ENCODE results near the gene NDUFA8.

The NDUFA8 gene

DNA sequence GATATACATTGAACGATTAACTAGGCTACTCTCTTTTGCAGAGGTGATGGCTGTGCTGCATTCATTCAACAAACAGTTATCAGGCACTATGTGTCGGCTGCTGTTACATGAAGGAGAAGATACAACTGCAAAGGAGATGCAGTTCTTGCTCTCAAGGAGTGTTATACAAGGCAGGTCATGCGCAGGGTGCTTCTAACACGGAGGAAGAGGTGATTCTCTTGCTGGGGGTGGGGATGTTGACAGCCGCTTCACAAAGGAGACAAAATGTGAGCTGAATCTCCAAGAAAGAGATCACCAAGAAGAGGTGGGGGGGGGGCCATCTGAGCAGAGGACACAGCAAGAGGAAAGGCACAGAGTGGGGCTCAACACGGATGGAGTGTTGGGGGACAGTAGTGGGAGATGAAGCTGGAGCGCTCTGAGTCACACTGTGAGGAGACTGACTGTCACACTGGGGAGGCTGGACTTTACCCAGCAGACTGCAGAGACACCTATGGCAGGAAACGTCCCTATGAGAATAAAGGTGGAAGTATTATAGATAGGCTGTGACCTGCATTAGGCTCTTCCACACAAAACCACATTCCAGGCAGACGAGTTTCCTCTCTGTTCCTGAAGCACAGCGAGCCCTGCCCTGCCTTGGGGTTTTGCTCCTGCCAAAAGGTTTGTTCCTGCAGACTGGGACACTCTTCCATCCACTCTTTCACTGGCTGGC, 20.9 kb downstream of the NDUFA8 start:
- H3K36me3 ChIP-seq (ENCODE audit: control insufficient read depth, insufficient read depth, low read length): peaks cover 12% of the 10 kb centered on the region
- peaks cover 14% of the 10 kb centered on the region for H3K4me1 ChIP-seq (ENCODE audit: control insufficient read depth, insufficient read depth, low read length, poor library complexity, severe bottlenecking)
- no peak overlapping the region for H3K4me3 ChIP-seq (ENCODE audit: extremely low read depth, insufficient read depth, low read length, poor library complexity, severe bottlenecking)
- WGBS, 2 experiments (ENCODE audit: insufficient coverage in 2 of 2): 62 to 74% methylated on average over 5 to 7 of the region's 10 CpGs
- H3K9me3 ChIP-seq (ENCODE audit: control insufficient read depth, low read length): no peaks in the 10 kb centered on the region
- H3K27ac ChIP-seq (ENCODE audit: low read depth, low read length, severe bottlenecking): no peak overlapping the region

DNA sequence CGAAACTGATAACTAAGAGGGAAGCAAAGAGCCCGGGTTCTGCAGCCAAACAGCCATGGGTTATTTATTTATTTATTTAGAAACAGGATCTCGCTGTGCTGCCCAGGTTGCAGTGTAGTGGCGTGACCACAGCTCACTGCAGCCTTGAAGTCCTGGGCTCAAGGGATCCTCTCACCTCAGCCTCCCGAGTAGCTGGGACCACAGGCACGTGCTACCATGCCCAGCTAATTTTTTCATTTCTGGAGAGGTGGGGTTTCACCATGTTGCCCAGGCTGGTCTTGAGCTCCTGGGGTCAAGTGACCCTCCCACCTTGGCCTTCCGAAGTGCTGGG, 24.1 kb downstream of the NDUFA8 start:
- H3K4me1 ChIP-seq (ENCODE audit: control insufficient read depth, insufficient read depth, low read length, poor library complexity, severe bottlenecking): peaks cover 32% of the 10 kb centered on the region
- 82 to 93% methylated on average over 4 of the region's 7 CpGs for WGBS, 2 experiments (ENCODE audit: insufficient coverage in 2 of 2)
- no peaks in the 10 kb centered on the region for H3K9me3 ChIP-seq (ENCODE audit: control insufficient read depth, low read length)
- no peak overlapping the region for H3K4me3 ChIP-seq (ENCODE audit: extremely low read depth, insufficient read depth, low read length, poor library complexity, severe bottlenecking)
- H3K36me3 ChIP-seq (ENCODE audit: control insufficient read depth, insufficient read depth, low read length): no peaks in the 10 kb centered on the region
- no peak overlapping the region for H3K27ac ChIP-seq (ENCODE audit: low read depth, low read length, severe bottlenecking)

DNA sequence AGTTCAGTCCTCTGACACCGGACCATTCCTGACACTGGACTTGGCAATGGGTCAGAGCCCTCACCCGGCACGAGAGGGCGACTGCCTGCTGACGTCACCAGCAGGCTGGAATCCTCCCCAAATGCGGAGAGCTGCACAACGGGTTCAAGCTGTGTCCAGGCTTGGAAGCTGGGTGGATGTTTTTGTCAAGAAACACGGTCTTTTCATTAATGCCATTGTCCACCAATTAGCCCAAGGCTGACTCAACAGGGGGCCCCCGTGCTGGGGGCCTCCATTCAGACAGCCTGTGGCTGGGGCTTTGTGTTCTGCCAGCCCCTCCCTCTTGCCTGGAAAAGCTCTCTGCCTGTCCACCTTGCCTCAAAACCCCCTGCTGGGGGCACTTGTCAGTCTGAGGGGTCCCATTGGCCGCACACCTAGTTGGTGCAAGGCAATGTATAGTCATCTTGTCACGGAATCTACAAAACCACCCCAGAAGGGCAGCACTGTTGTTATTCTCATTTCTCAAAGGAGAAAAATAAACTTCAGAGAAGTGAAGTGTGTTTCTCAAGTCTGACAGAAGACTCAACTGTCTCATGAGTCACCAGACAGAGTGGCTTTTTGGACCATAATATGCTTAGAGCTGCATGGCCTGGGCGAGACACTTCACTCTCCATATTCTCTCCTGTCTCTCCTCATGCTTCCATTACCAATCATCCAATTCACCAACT, 24.6 kb downstream of the NDUFA8 start:
- no peaks in the 10 kb centered on the region for H3K36me3 ChIP-seq (ENCODE audit: control insufficient read depth, insufficient read depth, low read length)
- WGBS, 2 experiments (ENCODE audit: insufficient coverage in 2 of 2): 7 to 27% methylated on average over 7 to 9 of the region's 12 CpGs

DNA sequence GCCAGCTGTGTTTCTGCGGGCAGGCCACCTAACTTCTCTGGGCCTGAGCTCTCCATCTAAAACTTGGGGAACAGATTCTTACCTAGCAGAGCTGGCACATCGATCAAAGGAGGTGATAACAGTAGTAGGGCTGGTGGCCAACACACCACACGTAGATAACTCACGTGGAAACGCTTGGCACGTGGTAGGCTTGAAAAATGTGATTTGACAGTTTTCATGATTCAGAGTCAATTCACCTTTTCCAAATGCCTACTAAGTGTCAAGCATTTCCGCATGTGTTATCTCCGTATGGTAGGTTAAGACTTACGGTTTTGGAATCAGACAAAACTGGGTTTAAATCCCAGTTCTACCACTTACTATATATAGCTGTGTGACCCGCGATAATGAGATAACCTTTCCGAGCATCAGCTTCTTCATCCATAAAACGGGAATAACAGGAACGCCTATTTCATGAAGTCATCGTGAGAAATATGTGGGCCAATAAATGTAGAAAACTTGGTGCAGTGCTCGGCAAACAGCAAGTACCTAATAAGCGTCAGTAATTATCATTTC, 25.5 kb downstream of the NDUFA8 start:
- H3K27ac ChIP-seq (ENCODE audit: low read depth, low read length, severe bottlenecking): no peak overlapping the region
- H3K4me1 ChIP-seq (ENCODE audit: control insufficient read depth, insufficient read depth, low read length, poor library complexity, severe bottlenecking): peaks cover 32% of the 10 kb centered on the region
- no peak overlapping the region for H3K4me3 ChIP-seq (ENCODE audit: extremely low read depth, insufficient read depth, low read length, poor library complexity, severe bottlenecking)
- no peaks in the 10 kb centered on the region for H3K36me3 ChIP-seq (ENCODE audit: control insufficient read depth, insufficient read depth, low read length)
- no peaks in the 10 kb centered on the region for H3K9me3 ChIP-seq (ENCODE audit: control insufficient read depth, low read length)
- 83 to 89% methylated on average over 16 of the region's 17 CpGs for WGBS, 2 experiments (ENCODE audit: insufficient coverage in 2 of 2)

More for the DNA sequence above, 24.6 kb downstream of the NDUFA8 start:
- Histone ChIP-seq H3K4me3 (ENCODE audit: extremely low read depth, insufficient read depth, low read length, poor library complexity, severe bottlenecking) (no peak overlapping the region), H3K27ac (ENCODE audit: low read depth, low read length, severe bottlenecking) (no peak overlapping the region), H3K9me3 (ENCODE audit: control insufficient read depth, low read length) (no peaks in the 10 kb centered on the region), H3K4me1 (ENCODE audit: control insufficient read depth, insufficient read depth, low read length, poor library complexity, severe bottlenecking) (peaks cover 32% of the 10 kb centered on the region)

DNA sequence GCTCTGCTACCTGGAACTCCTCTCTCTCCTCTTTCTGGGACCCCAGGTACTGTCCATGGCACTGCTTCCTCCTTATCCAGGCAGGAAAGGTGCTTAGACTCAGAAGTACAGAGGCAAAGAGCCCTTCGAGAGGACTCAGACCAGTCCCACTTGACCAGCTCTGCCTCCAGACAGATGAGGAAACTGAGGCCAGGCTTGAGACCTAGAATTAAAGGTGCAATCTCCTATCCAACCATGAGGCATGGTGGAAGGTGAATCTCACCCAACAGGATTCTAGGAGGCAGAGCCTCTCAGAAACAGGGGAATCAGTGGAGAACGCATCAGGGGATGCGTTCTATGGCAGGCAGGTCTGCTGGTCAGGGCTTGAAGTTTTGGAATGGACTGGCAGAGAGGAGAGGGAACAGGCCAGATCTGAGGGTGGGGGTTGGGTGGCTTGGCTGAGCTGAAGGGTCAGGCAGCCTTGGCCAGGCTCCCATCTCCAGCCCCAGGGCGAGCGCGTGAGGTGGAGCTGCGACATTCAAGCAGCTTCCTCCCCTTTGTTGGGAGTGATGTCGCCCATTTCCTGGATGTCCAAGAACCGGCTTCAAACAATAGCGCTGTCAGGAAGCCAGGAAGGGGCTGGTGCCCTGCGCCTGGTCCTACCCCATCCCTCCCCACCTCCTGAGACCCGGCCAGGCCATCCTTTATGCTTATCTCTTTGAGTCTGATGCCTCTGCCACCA, 26.2 kb downstream of the NDUFA8 start:
- no peaks in the 10 kb centered on the region for H3K36me3 ChIP-seq (ENCODE audit: control insufficient read depth, insufficient read depth, low read length)
- peaks cover 32% of the 10 kb centered on the region for H3K4me1 ChIP-seq (ENCODE audit: control insufficient read depth, insufficient read depth, low read length, poor library complexity, severe bottlenecking)
- WGBS, 2 experiments (ENCODE audit: insufficient coverage in 2 of 2): 65 to 72% methylated on average over 12 of the region's 12 CpGs
- no peak overlapping the region for H3K4me3 ChIP-seq (ENCODE audit: extremely low read depth, insufficient read depth, low read length, poor library complexity, severe bottlenecking)
- no peaks in the 10 kb centered on the region for H3K9me3 ChIP-seq (ENCODE audit: control insufficient read depth, low read length)
- H3K27ac ChIP-seq (ENCODE audit: low read depth, low read length, severe bottlenecking): no peak overlapping the region

DNA sequence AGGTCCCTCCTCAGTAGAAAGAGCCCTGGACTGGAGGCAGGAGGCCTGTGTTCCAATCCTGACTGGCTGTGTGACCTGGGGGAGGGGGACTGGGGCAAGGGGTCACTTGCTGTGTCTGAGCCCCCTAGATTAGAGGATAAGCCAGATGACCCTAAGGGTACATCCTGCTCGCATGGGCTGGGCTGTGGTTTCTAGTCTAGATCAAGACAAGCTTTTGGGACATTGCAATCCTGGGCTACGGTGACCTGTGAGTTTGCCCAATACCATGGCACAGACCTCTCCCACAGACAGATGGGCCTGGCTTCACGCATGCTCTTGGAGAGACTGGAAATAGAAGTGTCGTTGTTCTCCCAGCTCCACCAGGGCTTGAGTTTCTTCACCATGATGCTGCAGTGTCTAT, 27.0 kb downstream of the NDUFA8 start:
- Histone ChIP-seq H3K4me1 (ENCODE audit: control insufficient read depth, insufficient read depth, low read length, poor library complexity, severe bottlenecking) (peaks cover 32% of the 10 kb centered on the region), H3K9me3 (ENCODE audit: control insufficient read depth, low read length) (no peaks in the 10 kb centered on the region), H3K36me3 (ENCODE audit: control insufficient read depth, insufficient read depth, low read length) (no peaks in the 10 kb centered on the region), H3K27ac (ENCODE audit: low read depth, low read length, severe bottlenecking) (no peak overlapping the region), H3K4me3 (ENCODE audit: extremely low read depth, insufficient read depth, low read length, poor library complexity, severe bottlenecking) (no peak overlapping the region)
- 86 to 98% methylated on average over 3 to 4 of the region's 4 CpGs for WGBS, 2 experiments (ENCODE audit: insufficient coverage in 2 of 2)

DNA sequence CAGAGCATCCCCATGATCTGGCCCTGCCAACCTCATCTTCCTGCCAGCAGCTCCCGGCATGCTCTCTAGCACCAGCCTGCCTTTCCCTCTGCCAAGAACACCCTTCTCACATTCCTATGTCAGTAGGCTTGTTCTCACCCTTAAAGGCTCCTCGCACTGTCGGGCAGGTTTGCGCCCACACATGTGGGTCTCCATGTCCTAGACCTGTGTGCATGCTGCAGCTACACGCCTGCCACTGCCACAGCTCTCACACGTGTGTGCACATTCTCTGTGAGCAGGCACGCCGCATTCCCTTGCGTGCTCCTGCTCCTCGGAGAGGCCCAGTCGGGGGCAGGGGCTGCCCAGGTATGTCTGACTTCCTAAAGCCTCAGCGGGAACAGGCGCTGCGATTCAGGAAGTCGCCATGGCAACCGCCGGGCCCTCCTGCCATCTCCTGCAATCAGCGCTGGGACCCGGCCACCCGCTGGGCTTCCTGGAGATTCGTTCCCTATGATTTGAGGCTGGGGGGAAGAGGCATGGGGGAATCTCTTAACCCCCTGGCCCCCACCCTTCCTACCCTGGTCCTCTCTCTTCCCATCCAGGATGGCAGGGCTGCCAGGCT, 28.1 kb downstream of the NDUFA8 start:
- Histone ChIP-seq H3K4me1 (ENCODE audit: control insufficient read depth, insufficient read depth, low read length, poor library complexity, severe bottlenecking) (peaks cover 35% of the 10 kb centered on the region), H3K27ac (ENCODE audit: low read depth, low read length, severe bottlenecking) (no peak overlapping the region), H3K4me3 (ENCODE audit: extremely low read depth, insufficient read depth, low read length, poor library complexity, severe bottlenecking) (no peak overlapping the region), H3K9me3 (ENCODE audit: control insufficient read depth, low read length) (no peaks in the 10 kb centered on the region), H3K36me3 (ENCODE audit: control insufficient read depth, insufficient read depth, low read length) (no peaks in the 10 kb centered on the region)
- WGBS, 2 experiments (ENCODE audit: insufficient coverage in 2 of 2): 23 to 24% methylated on average over 17 to 20 of the region's 21 CpGs

DNA sequence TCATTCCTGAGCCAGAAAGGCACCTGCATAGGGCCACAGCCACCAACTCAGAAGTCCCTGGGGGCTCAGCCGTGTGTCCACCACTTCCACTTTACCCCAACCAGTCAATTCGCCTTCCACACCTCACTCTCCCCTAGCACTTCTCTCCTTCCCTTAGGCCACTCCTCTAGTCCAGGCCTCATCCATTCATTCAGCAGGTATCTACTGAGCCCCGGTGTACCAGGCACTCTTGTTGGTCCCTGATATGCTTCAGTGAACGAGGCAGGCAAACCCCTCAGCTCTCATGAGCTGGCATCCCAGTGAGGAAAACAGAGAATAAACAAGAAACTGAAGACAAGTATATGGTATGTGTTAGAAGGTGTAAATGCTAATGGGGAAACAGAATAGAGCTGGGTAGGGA, 28.7 kb downstream of the NDUFA8 start:
- H3K36me3 ChIP-seq (ENCODE audit: control insufficient read depth, insufficient read depth, low read length): no peaks in the 10 kb centered on the region
- H3K4me3 ChIP-seq (ENCODE audit: extremely low read depth, insufficient read depth, low read length, poor library complexity, severe bottlenecking): no peak overlapping the region
- no peaks in the 10 kb centered on the region for H3K9me3 ChIP-seq (ENCODE audit: control insufficient read depth, low read length)
- no peak overlapping the region for H3K27ac ChIP-seq (ENCODE audit: low read depth, low read length, severe bottlenecking)
- WGBS, 2 experiments (ENCODE audit: insufficient coverage in 2 of 2): 60 to 90% methylated on average over 3 to 4 of the region's 4 CpGs
- H3K4me1 ChIP-seq (ENCODE audit: control insufficient read depth, insufficient read depth, low read length, poor library complexity, severe bottlenecking): peaks cover 40% of the 10 kb centered on the region

DNA sequence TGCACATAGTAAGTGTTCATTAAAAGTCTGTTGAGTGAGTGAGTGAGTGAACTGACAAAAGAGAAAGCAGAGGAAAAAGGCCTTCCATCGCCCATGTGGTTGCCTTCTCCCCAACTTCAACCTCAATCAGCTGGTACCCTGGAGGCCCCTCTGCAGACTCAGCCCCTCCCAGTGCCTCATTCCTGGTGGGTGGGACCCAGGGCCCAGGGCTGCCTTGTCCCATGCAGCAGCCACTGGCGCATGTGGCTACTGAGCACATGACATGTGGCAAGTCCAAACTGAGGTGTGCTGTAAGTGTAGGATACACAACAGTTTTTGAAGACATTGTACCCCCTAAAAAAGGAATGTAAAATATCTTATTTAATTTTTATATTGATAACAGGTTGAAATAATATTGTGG, 29.6 kb downstream of the NDUFA8 start:
- Histone ChIP-seq H3K27ac (ENCODE audit: low read depth, low read length, severe bottlenecking) (no peak overlapping the region), H3K36me3 (ENCODE audit: control insufficient read depth, insufficient read depth, low read length) (no peaks in the 10 kb centered on the region), H3K9me3 (ENCODE audit: control insufficient read depth, low read length) (no peaks in the 10 kb centered on the region), H3K4me3 (ENCODE audit: extremely low read depth, insufficient read depth, low read length, poor library complexity, severe bottlenecking) (no peak overlapping the region), H3K4me1 (ENCODE audit: control insufficient read depth, insufficient read depth, low read length, poor library complexity, severe bottlenecking) (peaks cover 44% of the 10 kb centered on the region)
- WGBS, 2 experiments (ENCODE audit: insufficient coverage in 2 of 2): no CpG with 5 or more reads among the region's 2 CpGs

DNA sequence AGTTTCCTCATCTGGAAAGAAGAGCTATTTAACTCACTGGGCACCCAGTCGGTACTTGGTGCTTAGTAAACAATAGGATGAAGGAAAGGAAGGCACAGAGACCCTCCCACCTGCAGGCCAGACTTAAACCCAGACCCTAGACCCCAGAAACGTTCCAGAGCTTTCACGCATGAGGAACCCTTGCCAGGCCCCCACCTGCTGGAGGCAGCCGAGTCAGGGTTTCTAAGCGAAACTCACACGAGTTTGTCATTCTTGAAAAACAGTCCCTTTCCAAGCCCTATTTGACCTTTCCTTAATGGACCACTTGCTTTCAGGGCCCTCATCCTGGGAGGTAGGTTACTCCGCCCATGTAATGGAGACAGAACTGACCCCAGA, 30.6 kb downstream of the NDUFA8 start:
- peaks cover 34% of the 10 kb centered on the region for H3K4me1 ChIP-seq (ENCODE audit: control insufficient read depth, insufficient read depth, low read length, poor library complexity, severe bottlenecking)
- WGBS, 2 experiments (ENCODE audit: insufficient coverage in 2 of 2): 90 to 93% methylated on average over 5 to 6 of the region's 7 CpGs
- no peaks in the 10 kb centered on the region for H3K9me3 ChIP-seq (ENCODE audit: control insufficient read depth, low read length)
- H3K4me3 ChIP-seq (ENCODE audit: extremely low read depth, insufficient read depth, low read length, poor library complexity, severe bottlenecking): no peak overlapping the region
- H3K27ac ChIP-seq (ENCODE audit: low read depth, low read length, severe bottlenecking): no peak overlapping the region
- no peaks in the 10 kb centered on the region for H3K36me3 ChIP-seq (ENCODE audit: control insufficient read depth, insufficient read depth, low read length)

Measured in mesodermal cell (in vitro differentiated cells).